ENCODE results near the gene KIAA1217.

KIAA1217 gene

DNA sequence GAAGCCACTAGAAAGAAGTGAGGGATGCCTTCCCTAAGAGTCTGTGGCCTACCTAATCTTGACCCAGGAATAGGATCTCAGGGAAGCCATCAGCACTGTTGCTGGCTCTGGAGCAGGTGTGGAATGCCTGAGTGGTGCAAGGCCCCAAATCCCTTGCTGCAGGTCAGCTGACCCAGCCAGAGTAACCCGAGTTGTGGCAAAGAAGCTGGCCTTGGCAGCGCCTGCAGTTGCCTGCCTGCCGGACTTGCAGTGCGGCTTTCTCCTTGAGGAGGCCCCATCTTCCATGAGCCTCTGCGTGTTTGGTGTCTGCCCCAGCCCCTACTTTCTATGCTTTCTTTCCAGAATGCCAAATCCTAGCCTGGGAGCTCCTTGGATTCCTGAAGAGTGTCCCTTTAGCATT, 5.8 kb downstream of the KIAA1217 start:
- DNase-seq (ENCODE audit: low read depth in 1 of 2, low spot score in 1 of 2) = peak in 1 of 2 experiments; percentile 29
- TF ChIP-seq JUND (IDR thresholded peaks at IDR 0.05; ENCODE audit: low read depth) = no peak
- in situ Hi-C loops (cut with HindIII; ENCODE audit: low pct_unique_long_range_greater_than_20kb, low sequenced_read_pairs) = no loop called here

DNA sequence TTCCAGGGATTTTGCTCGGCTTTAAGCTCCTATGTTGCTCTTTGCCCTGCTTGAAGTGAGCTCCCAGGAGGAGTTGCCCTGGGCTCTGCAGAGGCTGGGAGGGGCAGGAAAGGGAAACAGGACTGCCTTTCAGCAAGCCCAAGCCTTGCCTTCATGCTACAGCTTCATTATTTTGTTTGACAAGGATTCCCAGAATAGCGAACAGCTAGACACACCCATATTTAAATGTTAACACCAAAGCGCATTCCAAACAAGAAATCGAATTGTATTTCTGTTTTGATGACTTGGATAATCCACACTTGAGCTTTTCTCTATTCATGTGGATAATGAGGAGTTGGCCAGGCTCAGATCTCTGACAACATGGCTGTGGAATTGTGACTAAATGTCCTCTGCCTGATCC, 6.3 kb downstream of the KIAA1217 start:
- TF ChIP-seq JUND (IDR thresholded peaks at IDR 0.05; ENCODE audit: low read depth) = no peak
- no peak for DNase-seq (ENCODE audit: low read depth in 1 of 2, low spot score in 1 of 2)
- in situ Hi-C loops (cut with HindIII; ENCODE audit: low pct_unique_long_range_greater_than_20kb, low sequenced_read_pairs) = no loop called here

DNA sequence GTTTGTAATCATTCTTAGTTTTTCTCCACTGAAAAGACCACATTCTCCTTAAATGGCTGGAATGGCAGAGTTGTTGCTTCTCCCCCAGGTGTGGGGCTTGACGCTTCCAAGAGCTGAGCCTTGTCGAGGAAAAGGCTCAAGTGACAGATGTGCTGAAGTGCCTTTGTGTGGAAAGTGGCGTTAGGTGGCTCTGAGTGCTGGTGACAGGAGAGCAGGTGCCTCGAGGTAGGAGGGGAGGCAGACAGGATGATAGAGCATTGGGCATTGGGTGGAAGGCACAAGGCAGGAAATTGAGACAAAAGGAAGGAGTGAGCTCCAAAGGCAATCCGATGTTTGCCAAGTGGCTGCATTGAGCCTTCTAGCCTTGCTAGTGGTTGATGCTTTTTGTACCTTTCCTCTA, 6.7 kb downstream of the KIAA1217 start:
- no peak for TF ChIP-seq JUND (IDR thresholded peaks at IDR 0.05; ENCODE audit: low read depth)
- in situ Hi-C loops (cut with HindIII; ENCODE audit: low pct_unique_long_range_greater_than_20kb, low sequenced_read_pairs) = no loop called here
- no peak for DNase-seq (ENCODE audit: low read depth in 1 of 2, low spot score in 1 of 2)

- DNase-seq (ENCODE audit: low read depth in 1 of 2, low spot score in 1 of 2) = no peak
- in situ Hi-C loops (cut with HindIII; ENCODE audit: low pct_unique_long_range_greater_than_20kb, low sequenced_read_pairs) = no loop called here
- TF ChIP-seq JUND (IDR thresholded peaks at IDR 0.05; ENCODE audit: low read depth) = no peak
Measured at GRCh38 chr10:24219963-24220362, 11.0 kb downstream of the KIAA1217 start.

- TF ChIP-seq JUND (IDR thresholded peaks at IDR 0.05; ENCODE audit: low read depth) = no peak
- no peak for DNase-seq (ENCODE audit: low read depth in 1 of 2, low spot score in 1 of 2)
- in situ Hi-C loops (cut with HindIII; ENCODE audit: low pct_unique_long_range_greater_than_20kb, low sequenced_read_pairs) = no loop called here
Measured at GRCh38 chr10:24223341-24223740, 14.4 kb downstream of the KIAA1217 start.

DNA sequence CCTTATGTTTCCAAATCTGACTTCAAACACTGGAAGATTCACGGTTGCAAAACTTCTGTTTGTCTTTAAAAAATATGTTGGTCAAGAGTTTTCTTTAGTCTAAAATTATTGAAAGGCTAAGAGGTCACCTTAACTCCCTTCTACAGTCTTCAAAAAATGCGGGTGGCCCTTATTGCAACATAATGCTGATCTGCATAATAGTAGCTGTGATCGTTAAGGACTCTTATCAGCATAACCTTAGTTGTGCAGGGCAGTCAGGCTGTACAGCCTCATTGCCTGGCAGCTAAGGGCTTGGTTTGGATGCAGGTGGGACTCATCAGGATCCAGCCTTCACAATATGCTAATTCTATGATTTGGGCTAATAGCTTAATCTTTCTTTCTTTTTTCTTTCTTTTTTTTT, 15.0 kb downstream of the KIAA1217 start:
- DNase-seq (ENCODE audit: low read depth in 1 of 2, low spot score in 1 of 2) = no peak
- TF ChIP-seq JUND (IDR thresholded peaks at IDR 0.05; ENCODE audit: low read depth) = no peak
- in situ Hi-C loops (cut with HindIII; ENCODE audit: low pct_unique_long_range_greater_than_20kb, low sequenced_read_pairs) = no loop called here

DNA sequence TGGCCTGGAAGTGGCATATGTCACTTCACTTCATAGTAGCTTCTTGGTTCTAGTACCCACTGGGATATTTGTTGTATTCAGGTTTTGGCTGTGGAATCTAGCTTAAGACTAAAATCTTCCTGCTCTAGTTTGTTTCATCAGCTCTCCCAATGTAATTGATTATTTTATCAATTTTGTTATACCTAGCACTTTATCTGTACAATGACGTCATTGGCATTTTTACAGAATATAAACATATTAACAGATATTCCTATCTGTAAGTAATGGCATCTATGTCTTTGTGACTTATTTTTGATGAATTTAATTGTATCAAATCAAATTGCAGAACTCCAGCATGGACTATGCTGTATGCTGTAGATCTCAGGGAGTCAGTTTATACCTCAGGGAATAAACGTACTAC, 19.7 kb downstream of the KIAA1217 start:
- in situ Hi-C loops (cut with HindIII; ENCODE audit: low pct_unique_long_range_greater_than_20kb, low sequenced_read_pairs) = no loop called here
- no peak for TF ChIP-seq JUND (IDR thresholded peaks at IDR 0.05; ENCODE audit: low read depth)
- DNase-seq (ENCODE audit: low read depth in 1 of 2, low spot score in 1 of 2) = no peak

GRCh38 chr10:24229909-24230308, 21.0 kb downstream of the KIAA1217 start:
- in situ Hi-C loops (cut with HindIII; ENCODE audit: low pct_unique_long_range_greater_than_20kb, low sequenced_read_pairs) = no loop called here
- DNase-seq (ENCODE audit: low read depth in 1 of 2, low spot score in 1 of 2) = no peak
- no peak for TF ChIP-seq JUND (IDR thresholded peaks at IDR 0.05; ENCODE audit: low read depth)

- in situ Hi-C loops (cut with HindIII; ENCODE audit: low pct_unique_long_range_greater_than_20kb, low sequenced_read_pairs) = no loop called here
- no peak for TF ChIP-seq JUND (IDR thresholded peaks at IDR 0.05; ENCODE audit: low read depth)
- no peak for DNase-seq (ENCODE audit: low read depth in 1 of 2, low spot score in 1 of 2)
Measured at GRCh38 chr10:24231200-24231599, 22.3 kb downstream of the KIAA1217 start.

DNA sequence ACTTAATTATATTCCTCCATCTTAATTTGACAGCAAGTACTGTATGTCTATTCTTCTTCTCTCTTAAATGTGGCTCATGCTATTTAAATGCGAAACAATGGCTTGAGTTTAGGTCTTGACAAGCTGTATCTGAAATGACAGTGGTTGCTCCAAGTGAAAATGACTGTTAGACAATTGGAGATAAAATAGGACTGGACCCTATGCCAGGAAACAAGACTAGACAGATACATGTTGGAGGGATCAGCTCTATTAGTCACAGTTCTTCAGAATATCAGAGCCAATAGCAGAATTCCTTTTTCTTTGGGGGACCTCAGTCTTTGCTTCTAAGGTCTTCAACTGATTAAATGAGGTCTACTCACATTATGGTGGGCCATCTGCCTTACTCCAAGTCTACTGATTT, 25.8 kb downstream of the KIAA1217 start:
- no peak for TF ChIP-seq JUND (IDR thresholded peaks at IDR 0.05; ENCODE audit: low read depth)
- in situ Hi-C loops (cut with HindIII; ENCODE audit: low pct_unique_long_range_greater_than_20kb, low sequenced_read_pairs) = no loop called here
- DNase-seq (ENCODE audit: low read depth in 1 of 2, low spot score in 1 of 2) = no peak

GRCh38 chr10:24235471-24235870, 26.5 kb downstream of the KIAA1217 start:
- TF ChIP-seq JUND (IDR thresholded peaks at IDR 0.05; ENCODE audit: low read depth) = no peak
- no peak for DNase-seq (ENCODE audit: low read depth in 1 of 2, low spot score in 1 of 2)
- in situ Hi-C loops (cut with HindIII; ENCODE audit: low pct_unique_long_range_greater_than_20kb, low sequenced_read_pairs) = no loop called here

GRCh38 chr10:24237801-24238395, 29.0 kb downstream of the KIAA1217 start:
- no peak for TF ChIP-seq JUND (IDR thresholded peaks at IDR 0.05; ENCODE audit: low read depth)
- DNase-seq (ENCODE audit: low read depth in 1 of 2, low spot score in 1 of 2) = no peak
- in situ Hi-C loops (cut with HindIII; ENCODE audit: low pct_unique_long_range_greater_than_20kb, low sequenced_read_pairs) = no loop called here

DNA sequence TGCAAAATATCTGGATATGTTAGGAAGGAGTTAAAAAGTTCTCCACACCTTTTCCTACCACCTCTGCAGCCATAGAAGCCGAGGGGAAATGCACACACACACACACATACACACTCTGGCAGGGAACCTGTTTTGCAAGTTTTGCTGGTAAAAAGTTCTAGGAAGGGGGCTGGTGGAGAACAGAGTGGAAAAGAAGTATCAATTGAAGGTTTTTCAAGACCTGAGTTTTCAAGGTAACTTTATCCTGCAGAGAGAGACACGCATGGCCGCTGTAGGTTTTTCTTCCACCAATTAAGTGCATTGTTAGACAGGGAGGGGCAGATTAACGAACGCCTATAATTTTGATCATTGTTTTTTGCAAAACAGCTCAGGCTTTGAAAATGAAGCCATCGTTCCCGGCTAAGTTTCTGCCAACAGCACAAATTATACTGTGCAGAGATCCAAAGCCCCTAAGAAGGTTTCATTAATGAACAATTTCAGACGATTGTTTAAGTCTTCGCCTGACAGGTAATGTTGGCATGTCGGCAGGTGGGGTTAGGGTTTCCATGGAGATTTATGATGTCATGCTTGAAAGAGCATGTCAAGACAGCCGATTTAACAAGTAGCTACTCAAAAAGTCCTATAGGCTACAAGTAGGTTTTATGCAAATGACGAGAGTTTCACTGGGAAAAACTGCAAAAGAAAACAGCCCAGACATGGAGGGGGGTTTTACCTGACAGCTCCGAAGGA, 29.7 kb downstream of the KIAA1217 start:
- peak in 1 of 2 experiments; percentile 90 for DNase-seq (ENCODE audit: low read depth in 1 of 2, low spot score in 1 of 2)
- in situ Hi-C loops (cut with HindIII; ENCODE audit: low pct_unique_long_range_greater_than_20kb, low sequenced_read_pairs) = no loop called here
- no peak for TF ChIP-seq JUND (IDR thresholded peaks at IDR 0.05; ENCODE audit: low read depth)
